ENCODE results near the gene B3GNT7.

DNA sequence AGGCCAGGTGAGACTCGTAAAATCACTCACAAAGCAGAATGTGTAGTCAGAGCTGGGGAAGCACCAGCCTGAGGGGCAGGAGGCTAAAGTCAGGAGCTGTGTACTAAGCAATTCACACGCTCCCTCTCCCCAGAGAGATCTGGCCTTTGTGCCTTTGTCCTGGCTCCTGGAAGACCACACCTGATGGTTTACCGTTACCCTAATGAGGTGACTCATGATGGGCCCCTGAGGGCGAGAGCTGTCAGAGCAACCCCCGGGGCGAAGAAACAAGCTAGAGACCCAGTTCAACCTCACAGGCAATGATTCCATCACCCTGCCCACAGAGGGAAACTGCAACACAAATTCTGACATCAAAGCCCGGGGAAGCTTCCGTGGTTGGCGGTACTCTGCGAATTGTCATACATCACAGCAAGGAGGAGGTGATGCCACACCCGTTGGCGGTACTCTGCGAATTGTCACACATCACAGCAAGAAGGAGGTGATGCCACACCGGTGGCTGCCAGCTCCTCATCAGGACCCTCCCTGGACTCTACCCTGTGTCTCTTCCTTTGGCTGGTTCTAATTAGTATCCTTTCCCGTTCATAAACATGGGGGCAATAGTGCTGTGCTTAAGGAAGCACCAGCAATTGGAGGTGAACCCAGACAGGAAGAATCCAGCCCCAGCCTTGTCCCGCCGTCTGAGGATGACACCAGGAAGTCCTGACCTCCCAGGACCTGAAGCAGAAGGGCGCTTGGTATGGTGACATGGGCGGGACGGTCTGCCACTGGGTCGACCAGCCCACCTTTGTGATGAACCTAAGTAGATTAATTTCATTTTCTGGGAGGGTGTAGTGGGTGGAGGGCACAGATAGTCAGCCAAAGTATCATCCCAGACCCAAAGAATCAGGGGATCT is 30.5 kb downstream of the B3GNT7 start:
- TF ChIP-seq, protein P1, sequence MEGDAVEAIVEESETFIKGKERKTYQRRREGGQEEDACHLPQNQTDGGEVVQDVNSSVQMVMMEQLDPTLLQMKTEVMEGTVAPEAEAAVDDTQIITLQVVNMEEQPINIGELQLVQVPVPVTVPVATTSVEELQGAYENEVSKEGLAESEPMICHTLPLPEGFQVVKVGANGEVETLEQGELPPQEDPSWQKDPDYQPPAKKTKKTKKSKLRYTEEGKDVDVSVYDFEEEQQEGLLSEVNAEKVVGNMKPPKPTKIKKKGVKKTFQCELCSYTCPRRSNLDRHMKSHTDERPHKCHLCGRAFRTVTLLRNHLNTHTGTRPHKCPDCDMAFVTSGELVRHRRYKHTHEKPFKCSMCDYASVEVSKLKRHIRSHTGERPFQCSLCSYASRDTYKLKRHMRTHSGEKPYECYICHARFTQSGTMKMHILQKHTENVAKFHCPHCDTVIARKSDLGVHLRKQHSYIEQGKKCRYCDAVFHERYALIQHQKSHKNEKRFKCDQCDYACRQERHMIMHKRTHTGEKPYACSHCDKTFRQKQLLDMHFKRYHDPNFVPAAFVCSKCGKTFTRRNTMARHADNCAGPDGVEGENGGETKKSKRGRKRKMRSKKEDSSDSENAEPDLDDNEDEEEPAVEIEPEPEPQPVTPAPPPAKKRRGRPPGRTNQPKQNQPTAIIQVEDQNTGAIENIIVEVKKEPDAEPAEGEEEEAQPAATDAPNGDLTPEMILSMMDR (IDR thresholded peaks at IDR 0.05), result no peak
- no peak for TF ChIP-seq POLR2AphosphoS5 (IDR thresholded peaks at IDR 0.05)
- no peak for TF ChIP-seq POLR2A (IDR thresholded peaks at IDR 0.05)
- TF ChIP-seq EP300 (IDR thresholded peaks at IDR 0.05), result no peak

Measured in upper lobe of left lung (tissue), 4 donors.